ENCODE results near the gene ASTN2. TPM values are rescaled to one million over a fixed set of nuclear protein-coding genes. Genes with fewer than 3 reads are reported as not detected.

The ASTN2 gene
- total RNA-seq, 1 donor, result 5.6 TPM

GRCh38 chr9:117434566-117434965 is 19.7 kb upstream of the ASTN2 start:
- H3K4me3 ChIP-seq (ENCODE audit: low read depth, low read length), result no peak overlapping the region
- TF ChIP-seq CTCF (IDR thresholded peaks at IDR 0.05; ENCODE audit: insufficient read depth, low read length), result no peak
- no peak for DNase-seq (ENCODE audit: low read depth)

DNA sequence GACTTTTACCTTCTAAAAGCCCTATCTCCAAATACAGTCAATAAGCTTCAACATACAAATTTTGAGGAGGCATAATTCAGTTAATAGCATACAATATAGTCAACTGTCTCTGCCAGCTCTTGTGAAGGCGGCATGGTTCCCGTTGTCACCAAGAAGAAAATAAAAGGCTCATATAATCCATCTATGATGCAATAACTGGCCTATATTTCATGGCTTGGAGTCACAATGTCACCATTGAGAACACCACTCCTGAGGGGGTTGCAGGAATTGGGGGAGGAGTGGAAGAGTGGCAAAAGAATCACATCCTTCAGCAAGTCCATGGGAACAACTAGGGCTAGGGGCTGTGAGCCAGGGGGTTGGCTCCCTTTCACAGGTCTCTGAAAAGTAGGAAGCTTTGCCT is 16.0 kb upstream of the ASTN2 start:
- DNase-seq (ENCODE audit: low read depth), result no peak
- H3K4me3 ChIP-seq (ENCODE audit: low read depth, low read length), result no peak overlapping the region
- TF ChIP-seq CTCF (IDR thresholded peaks at IDR 0.05; ENCODE audit: insufficient read depth, low read length), result no peak

- TF ChIP-seq CTCF (IDR thresholded peaks at IDR 0.05; ENCODE audit: insufficient read depth, low read length), result no peak
- H3K4me3 ChIP-seq (ENCODE audit: low read depth, low read length), result no peak overlapping the region
- no peak for DNase-seq (ENCODE audit: low read depth)
These were observed 12.6 kb upstream of the ASTN2 start for GRCh38 chr9:117427357-117427913.

- H3K4me3 ChIP-seq (ENCODE audit: low read depth, low read length), result no peak overlapping the region
- no peak for DNase-seq (ENCODE audit: low read depth)
- TF ChIP-seq CTCF (IDR thresholded peaks at IDR 0.05; ENCODE audit: insufficient read depth, low read length), result no peak
These were observed 10.7 kb upstream of the ASTN2 start for GRCh38 chr9:117425566-117425965.

- TF ChIP-seq CTCF (IDR thresholded peaks at IDR 0.05; ENCODE audit: insufficient read depth, low read length), result no peak
- no peak for DNase-seq (ENCODE audit: low read depth)
These were observed 9.4 kb upstream of the ASTN2 start for GRCh38 chr9:117424291-117424690.

DNA sequence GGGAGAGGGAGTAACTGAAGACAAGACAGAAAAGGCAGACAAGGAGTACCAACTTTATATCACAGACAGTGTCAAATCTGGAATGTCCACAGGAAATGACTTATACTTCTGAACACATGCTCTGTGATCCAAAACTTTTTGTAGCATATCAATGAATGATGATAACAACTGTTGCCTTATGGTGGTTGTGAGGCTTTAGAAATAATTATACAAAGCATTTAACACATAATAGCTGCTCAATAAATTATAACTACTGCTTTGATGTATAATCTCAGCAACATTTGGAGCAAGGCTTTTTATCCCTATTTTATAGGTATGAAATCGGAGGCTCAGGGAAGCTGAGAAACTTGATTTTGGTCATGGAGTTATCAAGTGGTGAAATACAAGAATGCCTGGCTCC is 3.3 kb upstream of the ASTN2 start:
- TF ChIP-seq CTCF (IDR thresholded peaks at IDR 0.05; ENCODE audit: insufficient read depth, low read length), result no peak
- no peak for DNase-seq (ENCODE audit: low read depth)
- no peak overlapping the region for H3K4me3 ChIP-seq (ENCODE audit: low read depth, low read length)

More at GRCh38 chr9:117424291-117424690, 9.4 kb upstream of the ASTN2 start:
- H3K4me3 ChIP-seq (ENCODE audit: low read depth, low read length), result no peak overlapping the region

DNA sequence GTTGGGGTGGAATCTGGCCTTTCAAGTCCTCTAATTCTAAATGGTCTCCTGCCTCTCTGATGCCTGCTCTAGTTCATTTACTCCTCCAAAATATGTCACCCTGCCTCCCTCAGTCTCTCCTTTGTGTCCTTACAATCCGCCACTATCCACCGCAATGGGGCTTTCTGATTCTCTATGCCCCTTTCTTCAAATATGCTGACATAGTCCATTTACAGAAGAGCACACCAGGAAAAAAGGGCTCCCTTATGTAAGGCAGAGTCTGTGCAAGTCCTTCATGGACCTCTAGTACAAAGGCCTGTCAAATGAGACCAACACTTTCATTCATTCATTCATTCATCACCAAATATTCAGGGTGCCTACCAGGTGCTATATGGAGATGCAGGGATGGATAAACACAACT is 2.0 kb upstream of the ASTN2 start:
- H3K4me3 ChIP-seq (ENCODE audit: low read depth, low read length), result no peak overlapping the region
- no peak for TF ChIP-seq CTCF (IDR thresholded peaks at IDR 0.05; ENCODE audit: insufficient read depth, low read length)
- no peak for DNase-seq (ENCODE audit: low read depth)

All from fibroblast of the aortic adventitia (primary cell).